HG03442 (cell line): ENCODE data around the gene NAA50.

Source experiments
- ATAC-seq: cut with Tn5 transposase; IDR thresholded peaks from one replicate; pipeline ENCODE4 v1.9.1; 2021; ENCODE audit warnings: mild to moderate bottlenecking, moderate library complexity; ENCODE audit not compliant: unreplicated experiment

NAA50 gene

GRCh38 chr3:113745756-113746547 lies at the start of gene NAA50:
NAA50 (minus strand) TSS chr3:113746249; CDS start chr3:113745949, 300 bp downstream.
- peak; percentile 36 for ATAC-seq

GRCh38 chr3:113795693-113796092 lies 49.6 kb upstream of the NAA50 start:
- no peak for ATAC-seq

GRCh38 chr3:113794526-113794925 lies 48.5 kb upstream of the NAA50 start:
- no peak for ATAC-seq

- ATAC-seq, result no peak
Measured at GRCh38 chr3:113791381-113791780, 45.3 kb upstream of the NAA50 start.

- ATAC-seq, result no peak
Measured at GRCh38 chr3:113783980-113784379, 37.9 kb upstream of the NAA50 start.

GRCh38 chr3:113783463-113783862 lies 37.4 kb upstream of the NAA50 start:
- ATAC-seq, result peak; percentile 74

GRCh38 chr3:113776564-113776963 lies 30.5 kb upstream of the NAA50 start:
- ATAC-seq, result no peak

GRCh38 chr3:113775516-113775915 lies 29.5 kb upstream of the NAA50 start:
- no peak for ATAC-seq

GRCh38 chr3:113773381-113773780 lies 27.3 kb upstream of the NAA50 start:
- no peak for ATAC-seq

- ATAC-seq, result no peak
Measured at GRCh38 chr3:113771993-113772392, 25.9 kb upstream of the NAA50 start.

GRCh38 chr3:113769551-113769950 lies 23.5 kb upstream of the NAA50 start:
- ATAC-seq, result no peak

GRCh38 chr3:113764698-113765097 lies 18.6 kb upstream of the NAA50 start:
- no peak for ATAC-seq

GRCh38 chr3:113758389-113759024 lies 12.5 kb upstream of the NAA50 start:
- ATAC-seq, result no peak

- peak; percentile 55 for ATAC-seq
Measured at GRCh38 chr3:113754494-113755159, 8.6 kb upstream of the NAA50 start.

- no peak for ATAC-seq
Measured at GRCh38 chr3:113753376-113753985, 7.4 kb upstream of the NAA50 start.

- ATAC-seq, result no peak
Measured at GRCh38 chr3:113751141-113751540, 5.1 kb upstream of the NAA50 start.

- ATAC-seq, result peak; percentile 0
Measured at GRCh38 chr3:113747283-113748046, 1.4 kb upstream of the NAA50 start.

GRCh38 chr3:113746548-113747282 lies 666 bp upstream of the NAA50 start, which contains the start of gene ATP6V1A:
ATP6V1A (plus strand) TSS chr3:113747035; CDS start chr3:113778754, 31,719 bp downstream.
- ATAC-seq, result peak; percentile 32

GRCh38 chr3:113744941-113745755 lies 901 bp downstream of the NAA50 start:
- peak; percentile 54 for ATAC-seq
